HG03558 (cell line): ENCODE measurements around the gene IRF6.

Experiments used
- ATAC-seq: cut with Tn5 transposase; IDR thresholded peaks from one replicate; pipeline ENCODE4 v1.9.1; 2021; ENCODE audit warnings: moderate number of reproducible peaks; ENCODE audit not compliant: unreplicated experiment; ENCODE audit errors: extremely low read depth

The IRF6 gene

DNA sequence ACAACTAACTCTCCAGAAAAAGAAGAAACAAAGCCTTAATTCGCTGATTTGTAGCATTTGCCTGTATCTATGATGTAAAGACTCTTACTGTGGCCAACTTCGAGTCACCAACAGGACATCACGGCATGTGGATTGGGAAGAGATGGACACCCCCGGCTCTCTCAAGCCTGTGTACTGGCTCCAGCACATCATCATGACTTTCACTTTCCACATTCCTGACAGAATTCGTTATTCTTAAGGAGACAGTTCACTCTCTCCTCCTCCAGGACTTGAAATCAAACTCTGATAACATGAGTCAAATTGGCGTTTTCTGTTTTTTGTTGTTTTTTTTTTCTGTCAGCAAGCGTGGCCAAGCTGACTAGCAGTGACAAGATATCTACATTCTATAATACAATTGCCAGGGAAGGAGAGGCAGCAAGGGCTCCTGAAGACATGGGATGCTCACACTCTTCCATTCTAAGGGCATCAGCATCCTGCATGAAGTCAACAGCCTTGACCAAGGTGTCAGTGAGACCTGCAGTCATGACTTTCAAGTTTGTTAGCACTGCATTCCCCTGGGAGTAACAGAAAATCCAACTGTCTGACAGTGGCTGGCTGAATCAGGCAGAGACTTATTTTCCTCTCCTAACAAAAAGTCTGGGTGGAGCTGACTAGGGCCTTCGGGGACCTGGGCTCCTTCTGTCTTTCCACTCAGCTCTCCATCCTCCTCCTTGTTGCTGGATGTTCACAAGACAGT lies 63.4 kb downstream of the IRF6 start:
- ATAC-seq, result no peak

- ATAC-seq, result no peak
These were observed 64.1 kb downstream of the IRF6 start for GRCh38 chr1:209741889-209742288.

GRCh38 chr1:209741193-209741592 lies 64.7 kb downstream of the IRF6 start:
- no peak for ATAC-seq

DNA sequence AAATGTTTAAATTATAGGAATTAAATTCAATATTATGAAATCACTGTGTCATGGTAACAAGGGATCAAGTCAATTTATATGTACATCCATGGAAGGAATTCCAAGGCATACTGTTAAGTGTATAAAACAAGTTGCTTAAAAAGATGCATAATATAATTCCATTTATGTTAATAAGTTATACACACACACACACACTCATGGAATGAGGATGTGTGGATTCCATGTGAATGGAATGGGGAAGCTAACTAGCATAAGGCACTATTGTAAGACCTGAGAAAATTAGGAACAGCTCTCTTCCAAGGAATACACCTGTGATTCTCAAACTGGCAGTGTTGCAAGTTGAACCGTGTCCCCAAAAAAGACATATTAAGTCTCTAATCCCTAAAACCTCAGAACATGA lies 67.7 kb downstream of the IRF6 start:
- ATAC-seq, result no peak

GRCh38 chr1:209737118-209737505 lies 68.8 kb downstream of the IRF6 start:
- ATAC-seq, result no peak

DNA sequence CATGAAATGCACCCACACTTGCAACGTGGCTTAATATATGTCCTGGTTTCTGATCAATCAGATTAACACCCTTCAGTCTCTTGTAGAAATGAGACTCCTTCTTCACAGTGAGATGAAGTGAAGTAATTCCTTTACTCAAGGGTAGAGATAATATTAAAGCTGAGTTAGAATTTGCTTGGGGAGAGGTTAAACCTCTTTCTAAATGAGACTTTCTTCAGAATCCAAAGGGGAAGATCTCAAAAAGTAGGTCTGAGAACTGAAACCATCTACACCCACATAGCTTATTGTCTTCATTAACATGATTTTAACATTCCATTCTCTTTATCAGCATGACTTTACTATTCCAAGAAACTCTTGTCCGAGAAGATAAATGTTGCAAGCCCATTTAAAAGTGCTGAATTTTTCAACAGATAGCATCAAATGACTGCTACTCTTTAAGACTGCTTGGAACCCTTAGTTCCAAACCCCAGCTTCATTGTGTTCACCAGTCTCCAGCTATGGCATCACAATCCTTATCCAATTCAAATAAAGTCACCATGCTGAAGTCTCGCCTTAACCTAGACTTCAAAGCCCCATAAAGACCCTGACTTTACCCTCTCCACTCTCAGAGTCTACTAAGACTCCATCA lies 69.3 kb downstream of the IRF6 start:
- ATAC-seq, result no peak
